H1 (cell line): ENCODE results near the gene PTPRG.

Experiments
- NRF1 ChIP-seq: IDR thresholded peaks from 2 replicates; pipeline ENCODE4 v1.6.1; 2011; ENCODE audit warnings: mild to moderate bottlenecking, low read depth, low read length, improper control_type of control experiment
- POLR2AphosphoS5 ChIP-seq: IDR thresholded peaks from 2 replicates; pipeline ENCODE4 v1.6.1; 2011; ENCODE audit warnings: low read depth, low read length
- SAP30 ChIP-seq: fragments of 300-600 bp; sonication (generic); IDR thresholded peaks from 2 replicates; pipeline ENCODE4 v1.7.1; 2012; ENCODE audit warnings: low read length, moderate library complexity, mild to moderate bottlenecking, inconsistent platforms; ENCODE audit not compliant: insufficient read depth, insufficient replicate concordance
- SP1 ChIP-seq: IDR thresholded peaks from 2 replicates; pipeline ENCODE4 v1.6.1; 2011; ENCODE audit warnings: low read depth, low read length
- YY1 ChIP-seq: IDR thresholded peaks from 2 replicates; pipeline ENCODE4 v1.6.1; 2011; ENCODE audit warnings: low read depth, mild to moderate bottlenecking, low read length
- TF ChIP-seq, protein P1 (sequence below), 3 experiments: IDR thresholded peaks; 1 replicate in 2 of 3; 2 replicates in 1 of 3; pipeline versions ENCODE4 v1.5.1 to v1.6.1; 2011; ENCODE audit warnings: low read length in 3 of 3, mild to moderate bottlenecking in 3 of 3, inconsistent platforms in 2 of 3, low read depth in 1 of 3, moderate library complexity in 1 of 3; ENCODE audit not compliant: insufficient read depth in 1 of 3; ENCODE audit errors: control extremely low read depth in 1 of 3

DNA sequence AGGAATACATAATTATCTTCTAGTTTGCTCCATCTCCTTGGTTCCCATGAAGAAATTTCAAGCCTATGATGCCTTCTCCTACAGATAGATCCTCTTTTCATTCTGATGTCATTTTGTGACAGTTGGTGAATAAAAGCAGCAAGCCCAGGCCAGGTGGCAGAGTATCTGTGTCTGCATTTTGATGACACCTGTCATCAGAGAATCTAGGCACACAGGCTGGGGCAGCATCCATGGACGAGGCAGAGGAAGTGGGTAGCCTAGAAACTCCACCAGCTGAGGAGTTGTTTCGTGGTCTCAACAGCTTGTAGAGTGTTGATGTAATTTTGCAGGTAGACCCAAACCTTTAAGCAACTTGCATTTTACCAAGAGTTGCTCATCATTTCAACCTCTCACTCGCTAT, 542.2 kb downstream of the PTPRG start:
- TF ChIP-seq NRF1 (no peak), POLR2AphosphoS5 (no peak), SAP30 (no peak), SP1 (no peak), YY1 (no peak)
- TF ChIP-seq, protein P1, sequence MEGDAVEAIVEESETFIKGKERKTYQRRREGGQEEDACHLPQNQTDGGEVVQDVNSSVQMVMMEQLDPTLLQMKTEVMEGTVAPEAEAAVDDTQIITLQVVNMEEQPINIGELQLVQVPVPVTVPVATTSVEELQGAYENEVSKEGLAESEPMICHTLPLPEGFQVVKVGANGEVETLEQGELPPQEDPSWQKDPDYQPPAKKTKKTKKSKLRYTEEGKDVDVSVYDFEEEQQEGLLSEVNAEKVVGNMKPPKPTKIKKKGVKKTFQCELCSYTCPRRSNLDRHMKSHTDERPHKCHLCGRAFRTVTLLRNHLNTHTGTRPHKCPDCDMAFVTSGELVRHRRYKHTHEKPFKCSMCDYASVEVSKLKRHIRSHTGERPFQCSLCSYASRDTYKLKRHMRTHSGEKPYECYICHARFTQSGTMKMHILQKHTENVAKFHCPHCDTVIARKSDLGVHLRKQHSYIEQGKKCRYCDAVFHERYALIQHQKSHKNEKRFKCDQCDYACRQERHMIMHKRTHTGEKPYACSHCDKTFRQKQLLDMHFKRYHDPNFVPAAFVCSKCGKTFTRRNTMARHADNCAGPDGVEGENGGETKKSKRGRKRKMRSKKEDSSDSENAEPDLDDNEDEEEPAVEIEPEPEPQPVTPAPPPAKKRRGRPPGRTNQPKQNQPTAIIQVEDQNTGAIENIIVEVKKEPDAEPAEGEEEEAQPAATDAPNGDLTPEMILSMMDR (IDR thresholded peaks at IDR 0.05; ENCODE audit: control extremely low read depth in 1 of 3, insufficient read depth in 1 of 3, low read depth in 1 of 3, low read length in 3 of 3) = no peak
